ENCODE results near the gene TNRC18.
"Not testable (repeated sequence)": the region's sequence is repeated elsewhere in the genome, so short reads cannot be mapped to it uniquely, and the experiment has no call there.

Gene TNRC18

DNA sequence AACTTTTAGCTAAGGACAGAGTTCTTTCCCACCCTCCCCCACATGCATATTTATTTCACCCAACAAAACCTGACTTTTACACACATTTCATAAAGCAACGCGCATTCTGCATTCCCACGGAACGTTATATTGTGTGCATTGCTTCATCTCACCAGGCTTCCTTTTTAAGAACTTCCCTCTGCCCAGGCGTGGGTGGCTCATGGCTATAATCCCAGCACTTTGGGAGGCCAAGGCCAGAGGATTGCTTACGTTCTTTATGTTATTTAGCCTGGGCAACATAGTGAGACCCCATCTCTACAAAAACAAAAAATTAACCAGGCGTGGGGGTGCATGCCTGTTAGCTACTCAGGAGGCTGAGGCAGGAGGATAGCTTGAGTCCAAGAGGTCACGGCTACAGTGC lies 155.8 kb downstream of the TNRC18 start:
- DNase-seq (ENCODE audit: low read depth), result not testable (repeated sequence)

- no peak for DNase-seq (ENCODE audit: low read depth)
Measured at GRCh38 chr7:5266191-5267028, 157.2 kb downstream of the TNRC18 start.

DNA sequence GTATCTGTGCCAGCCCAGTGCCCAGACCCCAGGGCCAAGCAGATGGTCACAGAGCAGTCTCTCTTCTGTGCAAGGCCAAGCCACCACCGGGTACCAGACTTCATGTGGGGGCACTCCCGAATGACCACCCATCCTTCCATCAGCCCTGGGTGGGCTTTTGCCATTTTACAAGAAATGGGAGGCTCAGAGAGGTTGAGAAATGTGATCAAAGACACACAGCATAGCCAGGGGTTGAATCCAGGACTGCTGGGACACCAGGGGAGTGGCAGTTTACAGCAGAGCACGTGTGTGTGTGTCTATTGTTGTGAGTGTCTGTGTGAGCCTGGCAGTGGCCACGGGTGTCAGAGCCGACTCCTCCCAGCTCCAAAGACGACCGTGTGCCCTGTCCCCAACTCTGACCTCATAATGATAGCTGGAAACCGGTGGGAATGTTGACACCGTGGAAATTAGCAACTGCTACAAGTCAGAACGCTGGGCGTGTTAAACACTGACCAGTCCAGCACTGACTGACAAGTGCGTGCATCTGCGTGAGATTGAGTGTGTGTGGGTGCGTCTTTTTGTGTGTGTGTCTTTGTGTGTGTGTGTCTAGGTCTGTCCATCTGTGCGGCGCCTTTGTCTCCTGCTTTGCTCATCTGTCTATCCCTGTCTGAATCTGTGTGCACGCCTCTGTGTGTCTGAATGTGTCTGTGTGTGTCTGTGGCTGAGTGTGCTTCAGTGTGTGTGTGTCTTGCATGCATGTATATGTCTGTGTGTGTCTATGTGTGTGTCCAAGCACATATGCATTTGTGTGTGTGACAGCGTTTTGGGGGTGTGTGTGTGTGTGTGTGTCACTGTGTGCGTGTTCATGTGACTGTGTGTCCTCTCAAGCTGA lies 158.1 kb downstream of the TNRC18 start:
- DNase-seq (ENCODE audit: low read depth), result no peak

GRCh38 chr7:5263066-5263465 lies 160.6 kb downstream of the TNRC18 start:
- not testable (repeated sequence) for DNase-seq (ENCODE audit: low read depth)

DNA sequence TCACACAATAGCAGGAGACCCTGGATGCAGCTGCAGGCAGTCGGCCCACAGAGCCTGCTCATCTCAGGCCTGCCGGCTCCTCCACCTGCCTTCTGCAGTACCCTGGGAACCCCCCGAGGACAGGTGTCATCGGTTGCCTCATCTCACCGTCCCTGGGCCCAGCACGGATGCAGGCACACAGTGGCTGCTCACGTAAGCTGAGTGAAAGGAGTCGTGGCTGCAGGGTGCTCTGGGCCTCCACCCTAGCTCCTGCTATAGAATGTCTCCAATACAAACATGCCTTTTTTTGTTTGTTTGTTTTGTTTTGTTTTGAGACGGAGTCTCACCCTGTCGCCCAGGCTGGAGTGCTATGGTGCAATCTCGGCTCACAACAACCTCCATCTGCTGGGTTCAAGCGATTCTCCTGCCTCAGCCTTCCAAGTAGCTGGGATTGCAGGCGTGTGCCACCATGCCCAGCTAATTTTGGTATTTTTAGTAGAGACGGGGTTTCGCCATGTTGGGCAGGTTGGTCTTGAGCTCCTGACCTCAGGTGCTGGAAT lies 163.0 kb downstream of the TNRC18 start:
- not testable (repeated sequence) for DNase-seq (ENCODE audit: low read depth)

All from activated T-helper 9 cell treated with anti-CD3 and anti-CD28 coated beads, Interleukin-2, amount 50 U/mL, for 16 hours (primary cell).